Fibroblast of skin of left quadriceps (primary cell): ENCODE results near the gene CNPY4.

Experiments
- DNase-seq, 2 experiments: peaks; one replicate each; pipeline ENCODE4 v3.0.0-alpha.2; 2013; ENCODE audit warnings: low read depth in 2 of 2

Gene CNPY4

DNA sequence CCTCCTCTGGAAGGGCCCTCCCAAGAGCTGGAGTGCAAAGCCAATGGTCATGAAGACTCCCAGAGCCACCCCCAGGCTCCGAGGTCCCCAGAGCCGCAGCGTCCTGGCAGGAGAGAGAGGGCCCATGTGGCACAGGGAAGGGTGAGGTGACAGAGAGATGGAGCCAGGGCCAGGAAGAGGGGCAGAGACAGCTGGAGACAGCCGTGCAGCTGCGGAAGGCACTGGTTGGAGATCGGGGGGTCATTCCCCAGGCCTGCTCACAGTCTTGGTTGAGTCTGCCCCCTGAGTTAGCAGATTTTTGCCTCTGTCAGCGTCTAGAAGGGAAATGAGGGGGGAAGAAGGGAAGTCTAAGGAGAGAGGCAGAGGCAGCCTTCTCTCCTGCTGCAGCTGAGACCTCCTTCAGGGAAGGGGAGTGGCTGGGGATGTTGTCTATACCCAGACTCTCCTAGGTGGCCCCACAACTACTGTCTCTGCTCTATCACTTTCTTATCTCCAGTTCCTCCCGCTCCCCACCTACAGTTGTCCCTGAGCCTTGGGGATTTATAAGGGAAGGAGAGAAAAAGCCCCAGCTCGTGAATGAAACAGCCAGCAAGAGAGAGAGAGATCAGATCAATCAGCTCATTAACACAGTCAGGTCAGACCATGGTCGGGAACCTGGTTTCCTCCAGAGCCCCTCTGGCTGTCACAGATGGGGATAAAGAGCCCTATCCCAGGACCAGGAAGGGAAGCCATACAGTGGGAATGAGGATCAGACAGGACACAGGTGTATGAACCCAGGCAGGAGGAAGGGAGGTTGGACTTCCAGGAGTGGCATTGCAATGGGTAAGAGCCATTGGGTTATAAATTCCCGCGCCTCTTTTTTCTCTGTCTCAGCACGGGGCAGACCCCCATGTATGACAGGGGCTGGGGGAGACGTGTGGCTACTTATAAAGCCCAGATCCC, 47.8 kb downstream of the CNPY4 start:
- no peak for DNase-seq

DNA sequence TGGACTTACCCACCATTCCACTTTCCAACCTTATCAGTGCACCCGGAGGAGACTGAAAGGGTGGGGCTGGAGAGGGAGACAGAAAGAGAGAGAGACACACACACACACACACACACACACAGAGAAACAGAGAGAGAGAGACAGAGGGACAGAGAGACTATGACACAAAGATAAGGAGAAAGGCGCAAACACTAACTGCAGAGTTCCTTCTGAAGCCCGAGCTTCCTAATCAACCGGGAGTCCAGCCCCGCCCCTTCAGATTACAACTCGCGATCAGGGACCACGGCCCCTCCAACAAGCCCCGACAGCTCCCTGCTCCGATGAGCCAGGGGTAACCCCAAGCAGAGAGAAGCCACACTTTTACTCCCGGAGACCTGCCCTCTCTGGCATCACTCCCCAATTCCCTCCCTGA, 48.5 kb downstream of the CNPY4 start:
- DNase-seq = no peak

DNA sequence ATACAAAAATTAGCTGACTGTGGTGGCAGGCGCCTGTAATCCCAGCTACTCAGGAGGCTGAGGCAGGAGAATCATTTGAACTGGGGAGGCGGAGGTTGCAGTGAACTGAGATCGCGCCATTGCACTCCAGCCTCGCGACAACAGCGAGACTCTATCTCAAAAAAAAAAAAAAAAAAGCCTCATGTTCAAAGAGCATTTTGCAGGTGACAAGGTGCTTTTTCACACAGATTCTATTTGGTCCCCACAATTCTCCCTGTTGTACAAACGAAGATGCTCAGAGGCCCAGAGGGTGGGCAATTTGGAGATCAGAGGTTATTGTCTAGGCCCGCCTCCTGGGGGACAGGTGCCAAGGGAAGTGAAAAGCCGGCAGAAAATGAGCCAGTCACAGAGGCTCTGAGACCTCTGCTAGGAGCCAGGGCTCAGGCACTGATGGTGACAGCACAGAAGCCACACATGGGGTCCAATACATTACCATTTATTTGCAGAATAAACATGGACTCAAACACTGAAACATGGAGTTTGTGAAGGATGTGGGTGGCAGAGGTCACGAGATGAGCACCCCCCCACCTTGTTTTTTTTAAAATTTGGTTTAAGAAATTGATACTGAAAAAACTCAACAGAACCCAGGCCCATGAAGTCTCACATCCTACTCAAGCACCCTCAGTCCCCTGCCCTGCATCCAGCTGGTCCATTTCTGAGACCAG, 49.9 kb downstream of the CNPY4 start:
- no peak for DNase-seq

DNA sequence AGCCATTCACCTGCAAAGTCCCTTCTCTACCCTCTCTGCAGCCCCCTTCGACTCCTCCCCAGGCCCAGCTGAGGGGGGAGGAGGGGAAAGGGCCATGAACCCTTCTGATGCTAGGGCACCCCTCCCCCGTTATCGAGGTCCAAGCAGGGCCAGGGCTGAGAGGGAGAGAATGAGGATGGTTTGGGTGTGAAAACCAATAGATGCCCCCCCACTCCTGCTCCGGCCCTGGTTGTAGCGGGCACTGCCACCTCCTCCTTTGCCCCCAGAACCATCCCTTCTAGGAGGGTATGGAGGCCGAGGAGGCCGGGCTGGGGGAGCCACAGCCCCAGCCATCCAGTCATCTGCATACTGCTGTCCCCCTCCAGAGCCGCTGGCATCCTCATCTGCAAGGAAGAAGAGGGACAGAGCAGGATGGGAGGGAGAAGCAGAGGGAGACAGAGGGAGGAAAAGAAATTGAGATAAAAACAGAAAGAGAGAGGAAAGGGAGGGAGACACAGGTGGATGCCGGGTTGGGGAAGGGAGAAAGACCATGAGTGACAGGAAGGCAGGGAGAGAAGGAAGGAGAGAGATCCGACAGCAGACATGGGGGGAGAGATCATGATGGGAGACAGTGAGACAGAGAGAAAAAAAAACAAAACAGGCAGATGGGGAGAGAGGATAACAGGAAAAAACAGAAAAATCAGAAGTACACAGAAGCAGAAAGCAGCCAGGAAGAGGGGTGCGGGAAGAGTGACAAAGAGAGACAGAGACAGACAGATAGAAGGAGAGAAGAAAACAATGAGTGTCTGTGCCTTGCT, 50.9 kb downstream of the CNPY4 start:
- no peak for DNase-seq

DNA sequence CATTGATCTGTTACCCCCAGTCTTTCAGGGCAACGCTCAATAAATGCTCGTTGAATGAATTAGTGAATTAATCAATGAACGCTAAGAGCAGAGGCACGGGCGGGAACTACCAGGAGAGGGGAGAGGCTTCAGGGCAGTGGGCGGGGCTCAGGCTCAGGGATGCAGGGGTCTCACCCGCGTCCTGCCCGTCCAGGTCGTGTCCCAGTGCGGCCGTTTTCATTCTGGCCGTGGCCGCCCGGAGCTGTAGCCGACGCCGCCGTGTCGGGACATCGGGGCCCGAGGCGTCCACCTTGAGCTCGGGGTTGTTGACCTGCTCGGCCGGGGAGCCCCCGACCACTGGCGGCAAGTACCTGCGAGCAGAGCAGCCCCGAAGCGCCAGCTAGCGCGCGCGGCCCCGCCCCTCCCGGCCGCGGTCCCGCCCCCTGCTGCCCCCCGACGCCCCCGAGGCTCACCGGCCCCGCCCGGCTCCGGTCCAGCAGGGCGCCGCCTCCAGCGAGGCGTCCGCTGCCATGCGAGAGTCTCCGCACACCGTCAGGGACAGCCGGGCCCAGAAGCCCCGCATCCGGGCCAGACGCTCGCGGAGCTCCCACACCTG, 51.8 kb downstream of the CNPY4 start:
- DNase-seq = no peak

DNA sequence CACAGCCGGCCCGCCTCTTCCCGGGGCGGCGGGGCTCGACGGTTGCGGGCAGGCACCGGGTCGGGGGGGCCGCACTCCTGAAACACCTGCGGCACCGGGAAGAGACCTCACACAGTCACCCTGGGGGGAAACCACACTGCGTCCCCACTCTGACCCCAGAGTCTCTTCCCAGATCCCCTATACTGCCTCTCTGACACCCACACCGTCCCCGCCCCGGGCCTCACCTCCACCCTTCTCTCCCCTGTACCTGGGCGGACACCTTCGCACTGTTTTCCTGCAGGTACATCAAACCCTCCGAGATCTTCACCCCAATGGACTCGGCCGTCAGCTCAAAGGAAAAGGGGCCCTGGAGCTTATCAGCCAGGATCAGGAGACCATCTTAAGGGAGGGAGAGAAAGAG, 52.4 kb downstream of the CNPY4 start:
- no peak for DNase-seq

DNA sequence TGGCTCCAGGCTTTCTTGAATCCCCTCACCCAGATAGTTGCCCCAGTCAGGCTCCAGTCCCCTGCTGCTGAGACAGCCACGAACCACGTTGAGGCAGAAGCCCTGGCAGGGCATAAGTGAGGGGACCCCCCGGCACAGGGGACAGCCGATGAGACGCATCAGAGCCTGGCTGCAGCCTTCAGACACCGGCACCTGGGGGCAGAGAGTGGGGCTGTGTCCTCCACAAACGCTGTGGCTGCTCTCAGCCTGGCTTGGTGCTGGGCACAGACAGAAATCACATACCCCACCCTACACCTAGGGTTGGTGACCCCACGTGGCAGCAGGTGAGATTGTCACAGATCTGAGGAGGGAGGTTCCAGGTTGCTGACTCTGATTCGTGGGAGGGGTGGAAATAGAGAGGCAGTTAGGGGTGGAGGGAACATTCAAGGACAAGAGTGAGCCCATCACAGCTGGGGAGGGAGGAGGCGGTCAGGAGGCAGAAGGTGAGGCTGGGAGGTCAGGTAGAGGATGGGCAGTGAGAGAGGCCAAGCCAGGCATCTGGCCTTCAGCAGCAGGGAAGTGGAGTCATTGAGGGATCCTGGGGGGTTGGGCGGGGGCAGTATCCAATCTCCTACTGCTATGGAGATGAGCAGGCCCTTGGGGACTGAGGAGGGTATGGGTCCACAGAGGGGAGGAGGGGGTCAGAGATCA, 54.5 kb downstream of the CNPY4 start:
- no peak for DNase-seq

DNA sequence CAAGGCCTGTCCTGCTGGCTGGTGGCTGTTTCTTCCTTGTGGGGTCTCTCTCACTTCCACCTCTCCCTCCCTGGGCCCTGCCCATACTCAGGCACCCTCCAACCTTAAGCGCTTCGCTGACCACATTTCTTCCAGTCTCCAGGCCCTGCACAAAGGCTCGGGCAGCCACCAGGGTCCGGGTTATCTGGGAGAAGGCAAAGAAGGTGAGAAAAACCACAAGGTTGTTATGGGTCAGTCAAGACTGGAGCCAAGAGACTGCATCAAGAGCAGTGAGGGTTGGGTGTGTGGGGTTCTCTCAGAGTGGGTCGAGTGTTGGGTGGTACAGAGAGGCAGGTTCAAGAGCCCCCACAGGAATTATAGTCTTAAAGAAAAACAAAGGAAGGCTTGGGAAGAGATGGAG, 55.1 kb downstream of the CNPY4 start:
- no peak for DNase-seq
